ENCODE results near the gene RRP36.

Gene RRP36

DNA sequence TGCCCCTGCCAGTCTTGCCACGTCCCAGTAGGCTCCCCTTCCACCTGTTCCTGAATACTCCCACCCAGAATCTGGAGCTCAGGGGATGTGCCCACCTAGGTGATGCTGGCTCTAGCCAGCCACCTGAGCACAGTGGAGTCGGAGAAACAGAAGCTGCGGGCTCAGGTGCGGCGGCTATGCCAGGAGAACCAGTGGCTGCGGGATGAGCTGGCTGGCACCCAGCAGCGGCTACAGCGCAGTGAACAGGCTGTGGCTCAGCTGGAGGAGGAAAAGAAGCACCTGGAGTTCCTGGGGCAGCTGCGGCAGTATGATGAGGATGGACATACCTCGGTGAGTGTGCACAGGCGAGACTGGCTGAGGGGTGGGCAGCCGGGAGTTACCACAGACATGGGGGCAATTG, 41.4 kb downstream of the RRP36 start:
- no peak for DNase-seq (ENCODE audit: low read depth in 2 of 2)

DNA sequence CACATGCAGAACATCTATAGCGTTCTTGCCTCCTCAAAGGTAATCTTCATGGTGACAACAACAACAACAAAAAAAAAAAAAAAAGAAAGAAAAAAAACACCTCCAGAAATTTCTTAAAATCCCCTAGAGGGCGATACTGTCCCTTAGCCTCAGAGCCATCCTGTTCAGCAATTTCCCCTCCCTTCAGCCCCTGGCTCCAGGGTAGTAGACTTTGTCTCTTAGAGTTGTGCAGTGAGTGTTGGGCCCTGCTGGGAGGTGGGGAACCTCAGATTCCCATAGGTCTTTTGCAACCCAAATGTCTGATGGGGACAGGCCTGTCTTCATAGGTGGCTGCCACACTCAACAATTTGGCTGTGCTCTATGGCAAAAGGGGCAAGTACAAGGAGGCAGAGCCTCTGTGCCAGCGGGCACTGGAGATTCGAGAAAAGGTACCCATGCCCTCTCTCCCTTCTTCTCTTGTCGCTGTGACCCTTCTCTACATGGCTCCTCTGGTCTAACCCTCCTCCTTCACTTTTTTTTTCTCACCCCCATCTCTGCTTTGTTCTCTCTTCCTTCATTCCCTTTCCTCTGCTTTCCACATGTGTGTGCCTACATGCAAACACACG, 48.7 kb downstream of the RRP36 start:
- no peak for DNase-seq (ENCODE audit: low read depth in 2 of 2)

DNA sequence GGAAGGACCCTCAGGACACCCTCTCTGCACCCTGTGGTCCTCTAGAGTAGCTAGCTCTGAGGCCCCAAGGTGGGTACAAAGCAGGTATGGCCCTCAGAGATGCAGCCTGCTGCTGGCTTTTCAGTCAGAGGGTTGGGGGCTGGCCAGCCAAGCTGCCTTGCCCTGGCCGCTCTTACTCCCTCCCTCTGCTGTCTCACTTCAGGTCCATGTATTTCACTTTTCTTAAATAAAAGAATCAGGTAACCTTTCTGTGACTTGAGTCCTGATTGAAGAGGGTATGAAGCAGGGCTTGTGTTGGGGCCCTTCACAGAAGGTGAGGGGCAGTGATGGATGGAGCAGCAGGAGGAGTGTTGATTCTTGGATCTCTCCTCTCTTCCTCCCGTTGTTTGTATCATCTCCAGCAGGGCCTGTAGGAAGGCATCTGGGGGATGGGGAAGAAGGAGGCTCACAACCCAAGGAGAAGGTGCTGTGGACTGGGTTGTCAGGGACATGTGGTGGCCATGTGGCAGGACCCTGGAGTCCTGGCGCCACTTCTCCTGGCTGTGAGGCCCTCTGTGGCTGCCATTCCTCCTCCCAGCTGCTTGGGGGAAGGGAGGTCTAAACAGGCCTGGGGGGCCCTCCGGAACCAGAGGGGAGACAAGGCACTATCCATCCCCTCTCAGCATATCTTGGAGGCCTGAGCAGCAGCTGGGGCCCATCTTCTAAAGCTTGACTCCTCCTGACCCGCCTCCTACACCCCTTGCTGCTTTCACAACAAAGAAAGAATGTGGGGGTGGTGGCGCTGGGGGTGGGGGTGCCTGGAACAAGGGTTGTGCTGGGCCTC, 53.6 kb downstream of the RRP36 start:
- DNase-seq (ENCODE audit: low read depth in 2 of 2), result no peak

DNA sequence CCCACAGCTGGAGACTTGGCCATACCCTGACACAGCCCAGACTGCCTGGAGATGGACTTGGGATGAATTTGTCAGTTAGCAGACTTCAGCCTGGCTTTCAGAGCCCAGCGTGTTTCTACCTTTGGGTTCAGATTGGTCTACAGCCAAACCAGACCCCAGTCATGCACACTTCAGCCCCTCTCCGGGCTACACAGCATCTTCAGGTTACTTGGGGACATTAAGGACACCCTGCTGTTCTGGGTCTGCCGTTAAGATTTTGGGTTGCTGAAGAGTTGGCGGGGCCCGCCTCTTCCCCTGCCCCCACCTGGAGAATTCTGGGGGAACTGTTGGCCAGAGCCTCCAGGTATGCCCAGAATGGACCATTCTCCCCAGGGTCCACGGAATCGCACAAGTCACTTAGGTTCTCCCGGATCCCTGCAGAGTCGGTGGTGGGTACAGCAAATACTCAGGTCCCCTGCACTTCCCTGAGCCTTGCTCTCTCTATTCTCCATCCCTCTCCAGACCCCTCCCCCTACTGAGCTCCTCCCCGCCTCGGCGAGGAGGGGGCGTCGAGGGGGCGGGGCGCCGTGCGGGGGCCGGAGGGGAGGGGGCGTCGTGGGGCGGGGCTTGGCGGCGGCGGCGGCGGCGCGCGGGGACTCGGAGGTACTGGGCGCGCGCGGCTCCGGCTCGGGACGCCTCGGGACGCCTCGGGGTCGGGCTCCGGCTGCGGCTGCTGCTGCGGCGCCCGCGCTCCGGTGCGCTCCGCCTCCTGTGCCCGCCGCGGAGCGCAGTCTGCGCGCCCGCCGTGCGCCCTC, 54.4 kb downstream of the RRP36 start, which contains the start of gene PTK7:
PTK7 (plus strand) TSS at position 645 of the 794 bp plus-strand sequence. CDS start 175 bp downstream, outside the sequence.
- no peak for DNase-seq (ENCODE audit: low read depth in 2 of 2)

DNA sequence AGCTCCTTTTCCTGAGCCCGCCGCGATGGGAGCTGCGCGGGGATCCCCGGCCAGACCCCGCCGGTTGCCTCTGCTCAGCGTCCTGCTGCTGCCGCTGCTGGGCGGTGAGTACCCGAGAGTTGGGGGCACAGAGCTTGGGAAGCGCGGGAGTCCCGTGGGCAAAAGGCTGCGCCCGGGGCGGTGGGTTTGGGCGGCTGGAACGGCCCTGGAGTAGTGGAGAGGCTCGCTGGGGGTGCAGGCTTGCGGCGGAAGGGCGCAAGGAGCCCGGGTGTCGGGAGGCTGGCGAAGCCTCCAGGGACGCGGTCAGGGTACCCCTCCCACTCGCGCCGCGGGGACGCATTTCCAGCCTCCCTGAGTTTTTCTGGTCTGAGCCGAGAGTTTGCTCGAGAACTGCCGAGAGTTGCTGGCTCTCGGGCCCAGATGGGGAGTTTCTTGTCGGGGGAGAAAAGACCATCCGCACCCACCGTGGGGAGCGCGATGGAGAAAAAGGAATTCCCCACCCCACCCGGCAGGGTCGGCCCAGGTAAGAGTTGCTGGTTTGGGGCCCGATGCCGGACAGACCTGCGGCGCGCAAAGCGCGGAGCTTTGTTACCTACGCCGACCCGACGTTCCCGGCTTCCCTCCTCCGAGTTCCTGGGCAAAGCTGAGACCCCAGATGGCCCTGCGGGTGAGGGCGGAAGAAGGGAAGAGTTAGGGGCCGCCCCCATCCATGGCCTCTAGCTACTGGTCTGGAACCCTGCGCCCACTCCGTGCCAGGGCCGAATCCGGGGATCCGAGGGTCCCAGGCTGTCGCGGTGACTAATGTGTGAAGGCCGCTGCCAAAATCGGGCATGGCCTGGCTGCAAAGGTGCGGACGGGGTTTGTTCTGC, 55.3 kb downstream of the RRP36 start:
- no peak for DNase-seq (ENCODE audit: low read depth in 2 of 2)

DNA sequence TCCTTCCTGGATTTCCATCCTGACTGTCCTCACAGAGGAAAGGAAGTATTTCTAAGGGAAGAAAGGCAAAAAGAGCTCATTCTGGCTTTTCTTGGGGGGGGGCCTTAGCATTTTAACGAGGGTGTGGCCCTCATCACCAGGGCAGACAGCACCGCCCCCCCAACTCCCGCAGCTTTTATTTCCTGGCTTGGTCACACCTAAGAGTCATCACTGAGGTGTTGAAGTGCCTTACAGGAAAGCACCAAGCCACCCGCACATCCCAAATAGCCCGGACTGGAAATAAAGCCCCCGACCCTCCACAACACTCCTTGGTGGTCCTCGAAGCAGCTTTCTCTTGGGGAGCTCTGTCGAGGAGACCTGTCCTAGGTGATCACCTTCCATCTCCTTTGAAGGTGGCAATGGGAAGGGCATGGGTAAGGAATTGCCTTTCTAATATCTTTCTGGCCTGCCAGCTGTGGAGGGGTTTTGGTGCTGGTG, 55.9 kb downstream of the RRP36 start:
- no peak for DNase-seq (ENCODE audit: low read depth in 2 of 2)

DNA sequence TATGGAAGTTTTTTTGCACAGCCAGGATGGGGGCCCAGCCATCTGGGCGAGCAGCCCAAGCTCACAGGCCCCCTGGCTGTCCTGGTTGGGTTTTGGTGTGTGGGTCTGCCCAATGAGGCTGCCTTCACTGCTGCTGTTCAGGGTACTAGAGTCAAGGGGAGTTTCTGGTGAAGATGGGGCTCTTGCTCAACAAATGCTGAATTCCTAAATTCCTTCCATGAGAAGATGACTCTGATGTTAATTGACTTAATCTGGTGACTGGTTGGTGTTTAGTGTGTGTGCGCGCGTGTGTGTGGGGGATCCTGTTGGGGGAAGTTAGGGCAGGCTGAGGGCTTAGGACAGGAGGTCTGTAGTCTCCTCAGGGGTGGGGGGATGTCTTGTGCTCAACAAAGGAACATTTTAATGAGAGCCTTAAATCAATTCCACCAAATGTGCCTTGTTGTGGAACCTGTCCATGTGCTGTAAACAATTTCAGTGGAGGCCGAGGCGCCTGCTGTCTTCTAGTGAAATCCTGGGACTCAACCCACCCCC, 56.6 kb downstream of the RRP36 start:
- DNase-seq (ENCODE audit: low read depth in 2 of 2), result no peak

DNA sequence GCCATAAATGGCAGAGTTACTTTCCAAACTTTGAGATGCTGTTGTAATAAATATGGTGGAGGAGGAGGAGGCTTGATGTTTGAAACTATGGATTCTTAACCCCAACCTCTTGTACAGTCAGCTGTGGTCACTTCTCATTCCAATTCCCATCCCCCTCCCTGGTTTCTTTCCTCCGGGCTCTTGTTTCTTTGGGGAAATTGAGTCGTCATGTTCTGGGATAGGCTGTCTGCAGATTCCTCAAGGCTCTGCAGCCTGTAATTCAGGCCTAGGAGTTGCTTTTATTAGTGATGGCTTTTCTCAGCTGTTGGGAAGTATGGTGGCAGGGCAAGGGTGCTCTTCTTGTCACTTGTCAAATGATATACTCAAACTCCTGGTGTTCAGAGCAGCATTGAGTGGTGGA, 57.3 kb downstream of the RRP36 start:
- DNase-seq (ENCODE audit: low read depth in 2 of 2), result no peak
